Fibroblast of lung (primary cell): ENCODE data around the gene PLPPR4.

Source experiments
- CTCF ChIP-seq, 2 donors: IDR thresholded peaks in 1 of 2; conservative IDR thresholded peaks in 1 of 2; 1 replicate in 1 of 2; 2 replicates in 1 of 2; pipeline ENCODE4 v1.5.1; 2011 to 2012; ENCODE audit warnings: low read length in 2 of 2, control low read depth in 1 of 2, inconsistent platforms in 1 of 2, low read depth in 1 of 2, mild to moderate bottlenecking in 1 of 2
- EZH2 ChIP-seq: IDR thresholded peaks from 2 replicates; pipeline ENCODE4 v1.5.1; 2012; ENCODE audit warnings: low read length, control low read depth, mild to moderate bottlenecking; ENCODE audit errors: missing control alignments

GRCh38 chr1:99292886-99293285 lies 28.6 kb downstream of the PLPPR4 start:
- TF ChIP-seq CTCF (conservative IDR thresholded peaks at IDR 0.05 in 1 of 2, IDR thresholded peaks at IDR 0.05 in 1 of 2; ENCODE audit: low read depth in 1 of 2, low read length in 2 of 2), result no peak
- TF ChIP-seq EZH2, result no peak
